ENCODE data around the gene RTN3. TPM values are rescaled to one million over a fixed set of nuclear protein-coding genes. Genes with fewer than 3 reads are reported as not detected.

RTN3 gene
- total RNA-seq, 1 donor from 2014 or later: 159 TPM

- H3K4me3 Mint-ChIP-seq (ENCODE audit: low read depth): no peak overlapping the region
- DNase-seq (ENCODE audit: low spot score, unreplicated experiment): no peak
- H3K9me3 Mint-ChIP-seq (ENCODE audit: low read depth): no peaks in the 10 kb centered on the region
- no peaks in the 10 kb centered on the region for H3K36me3 Mint-ChIP-seq (ENCODE audit: insufficient read depth)
- H3K27ac Mint-ChIP-seq: no peak overlapping the region
- TF ChIP-seq CTCF (IDR thresholded peaks at IDR 0.05; ENCODE audit: unreplicated experiment): no peak
- H3K4me1 Mint-ChIP-seq (ENCODE audit: low read depth): no peaks in the 10 kb centered on the region
- H3K27me3 Mint-ChIP-seq: peaks cover 2% of the 10 kb centered on the region
These were observed 124.6 kb downstream of the RTN3 start for GRCh38 chr11:63805844-63806415.

Other genes with a start within 250 kb of the RTN3 start
- gene PLAAT5, start 190.3 kb upstream of the RTN3 start, total RNA-seq: 27.1 and 32.6 TPM in 2 replicates
- 2.3 and 2.4 TPM in 2 replicates for gene LGALS12, start 175.4 kb upstream of the RTN3 start, total RNA-seq
- 0.42 TPM in 1 of 2 replicates, not detected in the other for gene PLAAT4, start 144.7 kb upstream of the RTN3 start, total RNA-seq
- gene PLAAT2, start 118.1 kb upstream of the RTN3 start, total RNA-seq: not detected in 2 replicates
- 41.9 and 46.3 TPM in 2 replicates for gene PLAAT3, start 67.1 kb upstream of the RTN3 start, total RNA-seq
- 9.4 and 11.7 TPM in 2 replicates for gene ATL3, start 10.1 kb upstream of the RTN3 start, total RNA-seq
- 46.8 and 53.6 TPM in 2 replicates for gene ZFTA, start 87.3 kb downstream of the RTN3 start, total RNA-seq
- 75.3 and 77.8 TPM in 2 replicates for gene SPINDOC, start 132.0 kb downstream of the RTN3 start, total RNA-seq
- 55.5 and 59.1 TPM in 2 replicates for gene MARK2, start 157.6 kb downstream of the RTN3 start, total RNA-seq
- gene RCOR2, start 235.7 kb downstream of the RTN3 start, total RNA-seq: 39.4 and 39.7 TPM in 2 replicates

Data from progenitor cell of endocrine pancreas (in vitro differentiated cells).